K562 (cell line): ENCODE data around the gene COG4. TPM values are rescaled to one million over a fixed set of nuclear protein-coding genes. Genes with fewer than 3 reads are reported as not detected.

Source experiments
- CHCHD3 ChIP-seq: fragments of 250-450 bp; sonication (Bioruptor Pico); IDR thresholded peaks from 2 replicates; pipeline ENCODE4 v2.1.2; 2022; ENCODE audit warnings: mild to moderate bottlenecking
- ELF4 ChIP-seq: fragments of 450-650 bp; formaldehyde crosslinking; IDR thresholded peaks from 2 replicates; pipeline ENCODE4 v1.4.0; 2022; ENCODE audit warnings: missing genetic modification characterization
- MGA ChIP-seq: fragments of 450-650 bp; IDR thresholded peaks from 2 replicates; pipeline ENCODE4 v1.6.1; 2016; ENCODE audit warnings: mild to moderate bottlenecking, moderate library complexity
- RBM17 ChIP-seq: fragments of 200-400 bp; formaldehyde crosslinking; IDR thresholded peaks from 2 replicates; pipeline ENCODE4 v1.6.1; 2017; ENCODE audit warnings: low read depth, mild to moderate bottlenecking, low read length, borderline replicate concordance
- RBM39 ChIP-seq: fragments of 200-400 bp; formaldehyde crosslinking; optimal IDR thresholded peaks from 2 replicates; pipeline ENCODE3; 2018; ENCODE audit warnings: low read depth, low read length
- SIN3A ChIP-seq, 2 experiments: fragments of 150-350 bp in 1 of 2; IDR thresholded peaks; 2 replicates each; pipeline ENCODE4 v1.6.1; 2011 to 2016; ENCODE audit warnings: borderline replicate concordance in 2 of 2, low read depth in 2 of 2, low read length in 2 of 2, mild to moderate bottlenecking in 2 of 2, moderate library complexity in 2 of 2; ENCODE audit not compliant: control insufficient read depth in 1 of 2
- STAG1 ChIP-seq: sonication (generic); formaldehyde crosslinking; IDR thresholded peaks from 2 replicates; pipeline ENCODE4 v1.5.0; 2020; ENCODE audit warnings: missing genetic modification reagents, borderline replicate concordance
- TRIM28 ChIP-seq: fragments of 450-650 bp; IDR thresholded peaks from 2 replicates; pipeline ENCODE4 v1.6.1; 2017
- ZBTB1 ChIP-seq: sonication (generic); formaldehyde crosslinking; IDR thresholded peaks from 2 replicates; pipeline ENCODE4 v1.8.1; 2023; ENCODE audit warnings: missing genetic modification reagents, low read depth, mild to moderate bottlenecking, borderline replicate concordance
- ZBTB34 ChIP-seq: fragments of 250-450 bp; sonication (Bioruptor Pico); IDR thresholded peaks from 2 replicates; pipeline ENCODE4 v1.8.0; 2021; ENCODE audit warnings: mild to moderate bottlenecking, moderate library complexity
- ZKSCAN3 ChIP-seq: fragments of 250-450 bp; sonication (Bioruptor Pico); IDR thresholded peaks from 2 replicates; pipeline ENCODE4 v1.4.0; 2020
- ZNF197 ChIP-seq: fragments of 200-800 bp; sonication (Bioruptor generic); IDR thresholded peaks from 2 replicates; pipeline ENCODE4 v1.6.1; 2016; ENCODE audit warnings: low read depth, missing genetic modification characterization, missing compliant biosample characterization
- ZNF232 ChIP-seq: sonication (generic); formaldehyde crosslinking; IDR thresholded peaks from 2 replicates; pipeline ENCODE4 v1.8.0; 2022; ENCODE audit warnings: mild to moderate bottlenecking, missing genetic modification reagents
- ZNF282 ChIP-seq: sonication (generic); formaldehyde crosslinking; IDR thresholded peaks from 2 replicates; pipeline ENCODE4 v1.8.1; 2023; ENCODE audit warnings: missing genetic modification reagents
- polyA plus RNA-seq, 8 experiments: library from polyadenylated mRNA; depleted of rRNA in 4 of 8; stranded (reverse) in 5 of 8; unstranded in 3 of 8; fragments of >200 nt; fragmentation: Nextera tagmentation in 2 of 8; fragmentation: Illumina TruSeq in 1 of 8; extraction: Ambion mirVana in 2 of 8; extraction: Trizol in 1 of 8; gene quantifications; 2 replicates each; pipeline versions ENCODE4 v1.2.1 to v1.2.3, GENCODE V29; 2011 to 2014; ENCODE audit warnings: inconsistent platforms in 1 of 8, missing spikeins in 1 of 8
- total RNA-seq, 7 experiments: library from RNA; depleted of rRNA in 6 of 7; stranded (reverse); fragments of >200 nt in 6 of 7; fragmentation: Illumina TruSeq in 2 of 7; extraction: Trizol in 2 of 7; gene quantifications; 2 replicates each; pipeline versions ENCODE4 v1.2.1 to v1.2.3, GENCODE V29; 2011 to 2021; ENCODE audit warnings: low replicate concordance in 1 of 7

COG4 gene
- total and polyA plus RNA-seq, 9 of the 15 experiments (the other 6 are each of a cell fraction or from before 2014, with no cell fraction given) = 13.7 to 73.9 (median 44.2) TPM

- TF ChIP-seq ZBTB34 (CRISPR knock-in tag) (no peak), ELF4 (CRISPR knock-in tag) (peak; percentile 35; the same call in 1 of the 2 replicates), MGA (no peak), ZNF282 (CRISPR knock-in tag) (no peak), ZNF197 (no peak), RBM39 (peak; percentile 58), RBM17 (no peak), TRIM28 (no peak), SIN3A (IDR thresholded peaks at IDR 0.05; ENCODE audit: borderline replicate concordance in 2 of 2, control insufficient read depth in 1 of 2, low read depth in 2 of 2, low read length in 2 of 2) (peak; percentile 66 to 93; a peak in 3 of 4 replicates), ZBTB1 (CRISPR knock-in tag) (no peak), STAG1 (no peak), ZNF232 (CRISPR knock-in tag) (no peak), CHCHD3 (CRISPR knock-in tag) (no peak), ZKSCAN3 (CRISPR knock-in tag) (no peak)
These were observed at the start of gene COG4 (continued) for GRCh38 chr16:70523076-70523742.
